HG03460 (cell line): ENCODE measurements around the gene TBC1D30.

Experiments used
- ATAC-seq: cut with Tn5 transposase; IDR thresholded peaks from one replicate; pipeline ENCODE4 v1.9.1; 2021; ENCODE audit not compliant: unreplicated experiment

Gene TBC1D30

DNA sequence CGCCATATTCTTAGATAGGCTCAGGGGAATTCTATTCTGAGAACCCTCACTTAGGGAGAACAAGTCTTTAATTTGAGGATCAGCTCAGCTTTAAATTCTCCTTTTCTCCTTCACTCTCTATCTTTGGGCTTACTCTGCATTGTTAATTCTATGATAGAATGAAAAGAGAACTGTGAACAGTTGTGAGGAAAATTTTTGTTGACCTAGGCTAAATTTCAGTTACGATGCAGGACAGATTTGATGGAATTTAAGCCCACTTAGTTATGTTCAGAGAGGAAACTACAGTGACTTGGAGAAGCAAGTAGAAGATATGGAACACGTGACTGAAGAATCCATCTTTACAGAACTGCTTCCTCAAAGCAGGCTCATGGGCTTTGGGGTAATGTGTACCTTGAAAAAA lies 82.7 kb downstream of the TBC1D30 start:
- no peak for ATAC-seq

- ATAC-seq, result no peak
Observed at GRCh38 chr12:64909124-64909523, 84.7 kb downstream of the TBC1D30 start.

- ATAC-seq, result no peak
Observed at GRCh38 chr12:64911081-64911480, 86.6 kb downstream of the TBC1D30 start.

DNA sequence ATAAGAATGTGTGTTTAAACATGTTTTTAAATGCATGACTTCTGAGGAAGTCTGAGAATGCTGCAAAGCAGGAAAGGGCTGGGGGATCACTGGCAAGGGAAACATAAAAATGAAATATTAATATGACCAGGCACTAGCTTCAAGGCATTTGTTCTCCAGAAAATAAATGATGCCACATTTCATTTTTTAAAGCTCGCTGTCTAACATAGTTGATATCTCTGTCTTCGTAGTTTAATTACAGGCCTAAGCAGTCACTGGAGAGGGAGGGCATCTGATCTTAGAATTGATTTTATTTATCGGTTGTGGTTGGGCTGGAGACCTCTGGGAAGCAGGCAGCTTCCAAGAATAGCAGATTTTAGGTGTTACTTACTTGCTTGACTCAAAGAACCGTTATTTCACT lies 87.5 kb downstream of the TBC1D30 start:
- no peak for ATAC-seq

DNA sequence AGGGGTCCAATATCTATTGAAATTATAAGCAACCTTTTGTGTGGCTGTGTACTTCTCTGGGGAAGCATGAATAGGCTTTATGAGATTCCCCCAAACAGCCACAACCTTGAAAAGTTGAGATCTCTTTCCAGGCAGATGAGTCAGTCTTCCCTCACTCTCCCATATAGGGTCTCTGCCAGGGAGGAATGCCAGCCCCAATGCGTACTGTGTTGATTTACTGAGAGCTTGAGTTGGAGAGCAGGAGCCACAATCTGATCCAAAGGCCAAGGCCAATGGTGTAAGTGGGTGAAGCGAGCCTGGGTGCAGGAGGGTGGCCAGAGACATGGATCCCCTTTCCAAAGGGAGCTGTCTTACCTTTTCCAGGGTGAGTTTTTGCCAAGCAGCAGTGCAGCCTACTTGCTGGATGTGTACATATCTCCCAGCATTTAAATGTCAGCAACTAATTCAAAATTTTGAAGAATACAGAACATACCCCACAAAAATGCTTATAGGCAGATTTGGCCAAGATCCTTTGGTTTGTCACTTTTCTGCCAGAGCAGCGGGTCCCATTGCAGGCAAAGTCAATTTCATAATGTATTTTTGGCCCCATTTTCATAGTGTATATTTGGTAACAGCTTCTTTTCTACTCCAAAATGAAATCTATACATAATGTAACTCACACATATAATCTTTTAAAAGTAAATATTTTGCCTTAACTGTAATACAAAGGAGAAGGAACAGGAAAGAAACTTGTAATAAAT lies 88.2 kb downstream of the TBC1D30 start:
- no peak for ATAC-seq

GRCh38 chr12:64915242-64915641 lies 90.8 kb downstream of the TBC1D30 start:
- no peak for ATAC-seq

DNA sequence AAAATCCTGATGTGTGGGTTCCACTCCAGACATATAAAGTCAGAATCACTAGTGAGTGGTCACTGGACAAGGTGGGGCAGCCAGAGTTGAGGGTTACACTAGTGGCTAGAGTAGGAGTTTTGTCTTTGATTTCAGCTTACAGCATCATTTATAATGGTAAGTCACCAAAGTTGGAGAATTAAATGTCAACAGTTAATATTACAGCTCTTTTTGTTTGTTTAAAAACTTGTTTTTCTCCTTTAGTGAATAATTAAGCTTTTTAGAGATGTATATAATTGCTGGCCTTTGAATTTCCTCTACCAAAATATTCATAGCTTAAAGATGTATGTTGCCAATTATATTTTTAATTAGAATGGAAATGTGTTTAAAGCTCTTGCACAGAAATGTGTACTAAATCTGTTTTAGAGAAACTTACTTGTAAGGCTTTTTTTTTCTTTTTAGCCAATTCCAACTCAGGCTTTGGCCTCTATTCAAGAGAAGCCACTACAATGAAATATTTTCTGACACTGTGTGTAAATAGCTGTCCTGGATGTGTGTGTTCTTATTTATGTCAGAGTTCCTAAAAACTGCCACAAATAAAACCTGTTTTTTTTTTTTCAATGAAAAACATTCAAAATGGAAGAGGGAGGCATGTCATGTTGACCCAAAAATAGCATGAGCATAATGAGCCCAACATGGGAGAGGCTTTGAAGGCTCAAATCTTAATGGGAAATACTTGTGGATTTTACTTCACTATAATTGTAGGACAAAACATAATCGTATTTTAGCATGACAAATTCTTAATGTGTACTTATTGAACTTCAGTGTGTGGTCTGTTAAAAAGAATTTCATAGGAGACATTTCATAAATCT lies 92.2 kb downstream of the TBC1D30 start:
- ATAC-seq, result no peak

- ATAC-seq, result no peak
Observed at GRCh38 chr12:64918344-64918743, 93.9 kb downstream of the TBC1D30 start.

GRCh38 chr12:64918801-64919200 lies 94.4 kb downstream of the TBC1D30 start:
- ATAC-seq, result no peak

DNA sequence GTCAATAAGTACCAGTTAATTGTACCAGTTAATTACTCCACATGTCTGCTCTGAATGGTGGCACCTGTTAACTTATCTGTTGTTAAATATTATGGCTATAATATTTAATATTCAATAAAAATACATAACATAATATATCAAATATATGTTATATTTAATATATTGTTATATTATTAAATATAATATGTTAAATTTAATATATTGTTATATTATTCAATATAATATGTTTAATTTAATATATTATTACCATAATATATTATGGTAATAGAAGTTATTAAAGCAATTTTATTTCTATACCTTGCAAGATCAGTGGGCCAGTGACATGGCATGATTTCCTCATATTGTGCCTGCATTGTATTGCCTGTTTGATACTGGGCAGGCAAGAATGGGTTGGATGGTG lies 98.4 kb downstream of the TBC1D30 start:
- ATAC-seq, result no peak

- no peak for ATAC-seq
Observed at GRCh38 chr12:64923536-64923935, 99.1 kb downstream of the TBC1D30 start.
